ENCODE results near the gene BPIFA3. TPM values are rescaled to one million over a fixed set of nuclear protein-coding genes. Genes with fewer than 3 reads are reported as not detected.

BPIFA3 gene
- total RNA-seq, 1 donor from 2014 or later: not detected

DNA sequence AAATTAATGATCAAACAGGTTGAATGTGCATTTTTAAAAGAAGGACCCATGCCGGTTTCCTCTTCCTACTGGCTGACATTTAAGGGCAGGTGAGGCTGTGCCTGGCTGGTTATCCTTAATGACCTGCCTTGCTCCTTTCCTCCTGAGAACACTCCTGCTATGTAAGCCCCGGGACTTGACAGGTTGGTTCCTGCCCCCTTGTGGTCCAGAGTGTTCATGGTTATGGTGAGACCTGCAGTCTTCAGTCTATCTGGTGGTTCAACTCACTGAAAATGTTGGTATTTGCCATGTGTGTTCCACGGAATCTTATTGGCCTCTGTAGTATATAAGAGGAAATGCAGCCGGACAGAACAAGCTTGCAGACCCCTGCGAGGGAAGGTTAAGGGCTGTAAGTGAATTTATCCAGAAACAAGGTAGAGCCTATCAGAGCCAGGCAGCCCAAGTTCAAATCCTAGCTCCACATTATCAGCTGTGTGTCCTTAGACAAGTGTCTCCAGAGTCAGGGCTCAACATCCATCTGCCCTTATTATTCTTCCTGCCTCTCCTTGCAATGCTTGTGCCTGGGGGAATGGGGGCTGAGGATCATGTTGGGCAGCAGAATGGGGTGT, 5.2 kb upstream of the BPIFA3 start:
- no peak for DNase-seq (ENCODE audit: low read depth, low spot score)

DNA sequence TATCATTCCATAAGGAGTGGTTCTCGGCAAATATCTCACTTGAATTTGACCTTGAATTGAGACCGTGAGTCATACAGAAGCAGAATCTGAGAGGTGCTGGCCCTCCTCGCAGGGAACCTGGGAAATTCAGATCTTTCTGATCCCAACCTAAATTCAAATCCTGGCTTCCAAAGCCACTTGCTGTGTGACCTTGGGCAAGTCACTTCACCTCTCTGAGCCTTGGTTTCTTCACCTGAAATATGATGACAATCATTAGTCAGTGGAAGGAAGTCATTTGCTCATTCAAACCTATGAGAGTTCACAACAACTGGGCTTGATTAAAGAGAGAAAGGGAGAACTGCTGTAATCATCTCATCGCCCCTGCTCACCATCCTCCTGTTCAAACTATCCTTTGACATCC, 7.2 kb downstream of the BPIFA3 start:
- no peak for DNase-seq (ENCODE audit: low read depth, low spot score)

DNA sequence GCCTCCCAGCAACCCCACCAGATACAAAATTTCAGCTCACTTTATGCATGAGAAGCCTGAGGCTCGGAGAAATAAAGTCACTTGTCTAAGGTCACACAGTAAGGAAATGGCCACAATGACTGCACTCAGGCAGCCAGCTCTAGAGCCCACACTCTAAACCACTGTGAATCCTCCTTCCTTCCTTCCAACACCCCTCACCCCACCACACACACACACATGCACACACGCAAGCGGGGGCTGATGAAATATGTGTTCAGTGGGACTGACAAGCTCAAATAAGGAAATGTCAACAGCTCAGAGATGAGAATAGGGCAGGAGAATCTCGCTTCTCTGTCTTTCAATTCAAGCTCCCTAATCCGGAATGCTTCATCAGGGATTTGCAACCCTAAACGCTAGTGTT, 12.7 kb downstream of the BPIFA3 start:
- no peak for DNase-seq (ENCODE audit: low read depth, low spot score)

DNA sequence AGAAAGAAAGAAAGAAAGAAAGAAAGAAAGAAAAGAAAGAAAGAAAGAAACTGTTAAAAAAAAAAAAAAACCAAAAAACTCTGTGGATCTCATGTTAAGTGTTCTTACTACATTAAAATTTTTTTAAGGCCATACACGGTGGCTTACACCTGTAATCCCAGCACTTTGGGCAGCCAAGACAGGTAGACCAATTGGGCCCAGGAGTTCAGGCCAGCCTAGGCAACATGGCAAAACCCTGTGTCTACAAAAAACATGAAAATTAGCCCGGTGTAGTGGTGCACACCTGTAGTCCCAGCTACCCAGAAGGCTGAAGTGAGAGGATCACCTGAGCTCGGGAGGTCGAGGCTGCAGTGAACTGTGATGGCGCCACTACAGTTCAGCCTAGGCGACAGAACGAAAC, 14.1 kb downstream of the BPIFA3 start:
- no peak for DNase-seq (ENCODE audit: low read depth, low spot score)

DNA sequence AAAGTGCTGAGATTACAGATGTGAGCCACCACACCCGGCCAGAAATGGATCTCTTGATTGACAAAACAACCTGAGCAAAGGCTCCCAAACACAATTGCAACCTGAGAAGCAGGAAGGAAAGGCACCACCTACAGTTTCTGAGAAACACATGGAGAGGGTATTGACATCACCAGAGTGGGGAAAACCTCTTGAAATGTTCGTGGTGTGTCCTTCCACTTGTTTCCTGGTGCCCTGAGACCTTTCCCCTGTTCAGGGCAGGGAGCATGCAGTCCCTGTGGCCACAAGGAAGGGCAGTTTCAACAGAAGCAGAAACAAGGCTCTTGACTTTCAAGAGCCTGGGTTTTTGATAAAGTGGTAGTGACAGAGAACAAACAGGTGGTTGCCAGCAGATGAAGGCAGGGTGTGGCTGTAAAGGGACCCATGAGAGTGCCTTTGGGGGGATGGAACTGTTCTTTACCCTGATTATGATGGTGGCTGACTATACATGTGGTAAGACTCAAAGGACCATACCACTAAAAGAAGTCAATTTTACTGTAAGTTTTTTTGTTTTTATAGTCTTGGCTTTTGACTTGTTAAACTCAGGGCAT, 15.4 kb downstream of the BPIFA3 start:
- no peak for DNase-seq (ENCODE audit: low read depth, low spot score)

DNA sequence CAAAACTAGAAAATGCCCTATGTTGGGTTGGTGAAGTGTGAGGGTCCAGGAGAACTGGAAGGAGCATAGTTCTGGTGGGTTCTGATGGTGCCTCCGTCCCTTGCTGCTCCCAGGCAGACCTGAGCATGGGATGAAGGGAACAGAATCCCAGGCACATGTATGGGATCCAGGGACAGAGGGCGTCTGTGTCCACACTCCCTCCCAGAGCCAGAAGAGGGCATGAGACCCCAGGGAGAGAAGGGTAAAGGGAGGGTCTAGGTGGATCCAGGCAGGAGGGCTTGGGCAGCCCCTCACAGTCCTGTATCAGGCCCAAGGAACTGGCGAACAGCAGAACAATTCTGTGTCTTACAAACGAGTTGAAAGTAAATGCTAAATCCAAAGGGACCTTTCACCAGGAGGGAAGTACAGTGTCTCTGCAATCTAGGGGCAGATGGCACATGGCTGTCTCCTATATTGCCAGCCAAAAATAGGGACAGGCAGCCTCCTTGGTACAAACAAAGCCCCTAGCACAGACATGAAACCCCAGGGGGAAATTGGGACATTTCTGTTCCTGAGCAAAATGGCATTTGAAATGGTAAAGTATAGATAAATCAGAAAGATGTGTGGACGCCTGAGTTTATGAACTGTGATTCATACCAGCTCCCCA, 16.1 kb downstream of the BPIFA3 start:
- no peak for DNase-seq (ENCODE audit: low read depth, low spot score)

DNA sequence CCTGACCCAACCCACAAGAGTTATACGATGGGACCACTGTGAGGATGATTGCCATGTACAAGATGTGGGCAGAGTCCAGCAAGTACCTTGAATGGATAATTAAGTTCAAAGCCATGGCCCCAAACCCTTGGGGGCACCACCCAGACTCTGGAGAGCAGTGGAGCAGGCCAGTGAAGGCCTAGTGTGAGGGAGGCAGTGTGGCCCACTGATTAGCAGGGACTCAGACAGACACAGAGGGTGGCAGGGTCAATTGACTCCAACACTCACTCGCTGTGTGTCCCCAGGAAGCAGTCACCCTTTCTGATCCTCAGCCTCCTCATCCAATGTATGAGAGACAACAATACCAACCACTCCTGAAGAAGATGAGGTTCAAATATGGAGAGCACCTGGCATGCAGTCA, 16.9 kb downstream of the BPIFA3 start:
- DNase-seq (ENCODE audit: low read depth, low spot score): no peak

DNA sequence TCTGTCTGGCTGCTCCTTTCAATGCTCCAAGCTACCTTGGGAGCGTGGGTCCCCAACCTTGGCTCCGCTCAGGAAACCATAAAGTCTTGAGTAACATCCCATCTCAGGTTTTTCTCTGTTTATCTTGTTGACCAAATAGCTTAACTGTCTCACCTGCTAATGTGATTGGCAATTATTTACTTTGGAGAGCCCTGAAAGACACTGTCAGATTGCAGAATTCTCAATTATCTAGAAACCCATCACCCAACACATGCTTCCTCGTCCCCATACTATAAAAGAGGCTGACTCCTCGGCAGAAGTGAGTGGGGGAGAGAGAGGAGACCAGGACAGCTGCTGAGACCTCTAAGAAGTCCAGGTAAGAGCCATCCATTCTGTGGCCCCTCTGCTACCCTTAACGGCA, 18.5 kb downstream of the BPIFA3 start, which contains the start of gene BPIFA1:
Gene BPIFA1, plus strand, starts transcription at position 301 of the 400 bp plus-strand sequence. CDS start 1,716 bp downstream, outside the sequence.
- DNase-seq (ENCODE audit: low read depth, low spot score): no peak

DNA sequence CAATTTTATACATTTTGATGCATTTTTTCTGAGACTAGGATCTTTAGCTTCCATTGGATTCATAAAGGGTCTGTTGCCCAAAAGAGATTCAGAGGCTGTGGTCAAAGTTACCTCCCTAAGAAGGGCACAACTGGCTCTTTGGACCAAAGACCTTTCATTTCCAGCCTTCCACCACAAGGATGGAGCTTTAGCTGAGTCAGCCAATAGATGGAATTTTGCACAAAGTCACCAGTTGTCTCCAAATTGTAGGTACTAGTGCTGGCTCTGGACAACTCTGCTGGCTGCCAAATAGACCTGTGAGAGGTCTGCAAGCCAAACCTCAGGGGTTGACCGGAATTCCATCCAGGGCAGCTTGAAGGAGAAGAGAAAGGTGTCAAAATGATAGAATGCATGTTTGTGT, 19.2 kb downstream of the BPIFA3 start:
- no peak for DNase-seq (ENCODE audit: low read depth, low spot score)

DNA sequence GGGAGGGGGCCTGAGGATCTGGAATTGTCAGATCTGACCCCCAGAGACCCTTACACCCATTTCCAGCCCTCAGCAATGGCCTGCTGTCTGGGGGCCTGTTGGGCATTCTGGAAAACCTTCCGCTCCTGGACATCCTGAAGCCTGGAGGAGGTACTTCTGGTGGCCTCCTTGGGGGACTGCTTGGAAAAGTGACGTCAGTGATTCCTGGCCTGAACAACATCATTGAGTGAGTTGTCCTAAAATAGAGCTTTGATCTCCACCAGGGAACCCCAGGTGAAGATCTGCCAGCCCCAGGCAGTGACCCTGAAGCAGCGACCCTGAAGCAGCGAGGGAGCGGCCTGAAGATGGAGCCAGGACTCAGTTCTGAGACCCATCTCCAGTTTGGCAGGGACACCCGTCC, 20.8 kb downstream of the BPIFA3 start:
- DNase-seq (ENCODE audit: low read depth, low spot score): no peak

DNA sequence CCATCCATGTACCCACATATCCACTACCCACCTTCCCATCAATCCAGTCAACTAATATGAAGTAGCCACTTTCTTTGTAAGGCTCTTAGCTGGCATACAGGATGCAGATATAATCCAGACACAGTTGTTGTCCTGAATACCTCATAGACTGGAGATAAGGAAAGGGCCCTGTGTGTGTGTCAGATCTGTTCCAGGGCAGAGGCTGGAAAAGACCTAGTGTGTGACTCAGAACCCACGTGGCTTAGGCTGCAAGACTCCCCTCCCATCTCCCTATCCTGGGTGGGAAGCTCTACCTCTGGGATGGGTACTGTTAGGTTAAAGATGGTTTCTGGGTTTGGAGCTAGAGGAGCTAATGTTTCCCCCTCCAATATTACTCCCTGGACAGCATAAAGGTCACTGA, 22.3 kb downstream of the BPIFA3 start:
- DNase-seq (ENCODE audit: low read depth, low spot score): no peak

DNA sequence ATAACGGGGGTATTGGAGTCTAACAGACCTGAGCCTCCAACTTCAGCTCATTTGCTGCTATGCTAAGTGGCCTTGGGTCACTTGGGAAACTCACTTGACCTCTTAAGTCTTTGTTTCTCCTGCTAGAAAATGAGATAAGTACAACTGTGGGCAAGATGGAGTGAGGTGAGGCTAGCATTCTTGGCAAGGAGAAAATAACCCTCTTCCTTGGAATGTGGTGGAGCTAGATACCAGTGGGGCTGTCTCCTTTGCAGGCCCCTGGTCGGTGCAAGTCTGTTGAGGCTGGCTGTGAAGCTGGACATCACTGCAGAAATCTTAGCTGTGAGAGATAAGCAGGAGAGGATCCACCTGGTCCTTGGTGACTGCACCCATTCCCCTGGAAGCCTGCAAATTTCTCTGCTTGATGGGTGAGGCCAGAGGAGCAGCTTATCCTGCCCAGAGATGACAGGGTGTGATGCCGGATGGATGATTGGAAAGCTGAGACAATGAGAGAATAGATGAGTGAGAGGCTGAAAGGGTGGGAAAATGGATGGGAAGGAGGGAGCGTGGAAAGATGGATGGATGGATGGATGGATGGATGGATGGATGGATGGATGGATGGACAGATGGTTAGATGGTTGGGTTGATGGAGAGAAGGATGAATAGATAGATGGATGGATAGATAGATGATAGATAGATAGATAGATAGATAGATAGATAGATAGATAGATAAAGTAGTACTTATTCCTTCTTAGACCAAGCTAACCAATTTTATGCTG, 23.0 kb downstream of the BPIFA3 start:
- DNase-seq (ENCODE audit: low read depth, low spot score): no peak

DNA sequence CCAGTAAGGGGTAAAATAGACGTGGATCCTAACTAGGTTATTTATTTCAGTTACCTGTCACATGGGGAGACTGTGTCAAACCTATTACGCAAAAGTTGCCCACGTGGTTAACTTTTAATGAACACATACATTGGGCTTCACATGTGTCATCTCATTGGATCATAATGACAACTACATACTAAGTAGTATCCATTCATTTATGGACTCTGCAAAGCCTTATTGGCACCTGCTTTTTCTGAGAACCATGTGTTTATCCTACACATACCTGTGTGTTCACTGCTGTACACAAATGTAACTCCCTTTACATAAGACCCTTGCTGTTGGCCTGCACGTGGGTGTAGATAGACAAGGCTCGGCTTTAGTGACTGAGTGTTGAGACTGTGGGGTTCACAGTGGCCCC, 23.8 kb downstream of the BPIFA3 start:
- DNase-seq (ENCODE audit: low read depth, low spot score): no peak

DNA sequence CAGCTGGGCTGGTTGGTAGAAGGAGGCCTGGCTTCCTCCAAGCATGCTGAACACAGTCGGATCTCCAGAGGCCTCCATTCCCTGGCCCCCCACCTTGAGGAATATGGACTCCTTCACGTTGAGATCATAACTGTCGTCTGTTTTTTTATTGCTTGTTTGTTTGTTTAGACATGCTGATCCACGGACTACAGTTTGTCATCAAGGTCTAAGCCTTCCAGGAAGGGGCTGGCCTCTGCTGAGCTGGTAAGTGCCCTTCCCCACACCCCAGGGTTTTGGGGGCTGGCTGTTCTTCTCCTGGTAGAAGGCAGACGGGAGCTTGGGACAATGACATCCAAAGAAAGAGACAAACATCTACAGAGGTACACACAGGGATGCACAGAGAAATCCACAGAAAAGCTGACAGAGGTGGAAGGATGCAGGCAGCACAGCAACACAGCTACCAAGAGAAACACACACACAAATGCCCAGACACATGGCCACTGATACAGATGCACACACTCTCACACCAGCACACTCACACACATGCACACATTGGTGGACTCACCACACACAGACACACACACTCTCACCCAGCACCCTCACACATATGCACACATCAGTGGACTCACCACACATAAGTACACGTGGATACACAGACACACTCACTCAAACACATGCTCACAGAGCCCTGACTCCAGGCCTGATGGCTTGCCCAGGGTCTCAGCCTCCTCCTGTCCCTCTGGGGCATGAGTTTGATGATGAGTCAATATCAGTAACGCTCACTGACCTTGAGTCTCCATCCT, 25.4 kb downstream of the BPIFA3 start:
- no peak for DNase-seq (ENCODE audit: low read depth, low spot score)

DNA sequence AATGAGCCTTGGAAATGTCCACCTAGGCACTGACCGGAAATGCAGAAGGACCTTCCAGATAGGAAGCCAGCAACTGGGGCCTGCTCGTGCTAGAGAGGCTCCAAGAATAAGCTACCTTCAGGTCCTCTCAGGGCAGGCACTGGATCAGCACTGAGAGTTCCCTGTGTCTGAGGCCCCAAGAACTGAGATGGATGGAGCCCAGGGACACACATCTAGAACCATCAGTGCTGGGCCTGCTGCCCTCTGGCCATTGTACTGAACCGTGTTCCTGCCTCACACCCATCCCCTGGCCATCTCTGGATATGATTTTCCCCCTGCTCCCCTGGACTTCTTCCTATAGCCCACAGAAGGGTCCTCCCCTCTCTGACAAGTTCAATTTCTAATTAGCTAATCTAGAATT, 28.9 kb downstream of the BPIFA3 start:
- DNase-seq (ENCODE audit: low read depth, low spot score): no peak

DNA sequence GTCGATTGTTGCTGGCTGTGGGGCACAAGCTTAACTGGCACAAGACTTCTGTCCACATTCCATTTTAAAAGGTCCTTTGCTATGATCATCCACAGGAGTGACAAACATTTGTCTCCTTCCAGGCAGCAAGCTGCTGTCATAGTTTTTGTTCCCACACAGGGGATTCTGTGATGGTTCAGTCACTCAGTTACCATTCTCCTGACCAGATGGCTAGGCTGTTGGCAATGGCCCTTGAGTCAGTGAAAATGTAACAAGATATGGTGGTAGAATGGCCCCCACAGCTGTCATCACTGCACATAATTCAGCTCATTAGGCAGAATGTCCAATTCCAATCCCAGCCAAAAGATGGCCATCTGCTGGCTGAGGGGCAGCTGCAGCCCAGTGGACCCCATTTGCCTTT, 32.3 kb downstream of the BPIFA3 start:
- no peak for DNase-seq (ENCODE audit: low read depth, low spot score)

DNA sequence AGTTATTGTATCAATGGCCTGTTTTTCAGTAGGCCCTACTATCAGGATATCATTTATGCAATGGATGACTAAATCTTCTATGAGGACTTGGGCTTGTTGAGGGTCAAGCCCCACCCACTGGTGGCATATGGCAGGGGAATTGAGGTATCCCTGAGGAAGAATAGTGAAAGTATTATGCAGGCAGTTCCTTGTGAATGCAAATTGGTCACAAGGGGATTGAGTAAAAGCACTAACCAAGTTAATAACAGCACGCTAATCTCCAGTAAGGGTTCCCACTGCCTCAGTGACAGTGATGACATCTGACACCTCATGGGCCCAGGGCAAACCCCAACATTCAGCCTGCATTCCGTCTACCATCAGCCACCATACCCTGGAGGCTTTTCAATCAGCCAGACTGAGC, 33.5 kb downstream of the BPIFA3 start:
- no peak for DNase-seq (ENCODE audit: low read depth, low spot score)

DNA sequence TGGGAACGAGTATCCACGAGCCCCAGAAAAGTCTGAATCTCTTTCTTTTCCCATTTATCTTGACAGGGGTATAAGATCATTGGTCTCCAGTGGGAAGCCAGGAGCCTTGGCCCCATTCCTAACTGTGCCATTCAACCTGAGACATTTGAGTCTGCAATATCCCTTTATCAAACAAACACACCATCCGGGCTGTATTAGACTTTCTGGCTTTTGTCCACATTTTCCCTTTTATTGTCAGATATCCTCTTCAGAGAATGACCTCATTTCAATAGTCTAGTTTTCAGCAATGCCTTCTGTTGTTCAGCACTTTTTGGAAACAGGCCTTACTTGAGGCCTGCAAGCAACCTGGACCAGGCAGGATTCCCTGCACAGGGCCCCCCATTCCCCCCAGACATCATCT, 34.3 kb downstream of the BPIFA3 start:
- no peak for DNase-seq (ENCODE audit: low read depth, low spot score)

DNA sequence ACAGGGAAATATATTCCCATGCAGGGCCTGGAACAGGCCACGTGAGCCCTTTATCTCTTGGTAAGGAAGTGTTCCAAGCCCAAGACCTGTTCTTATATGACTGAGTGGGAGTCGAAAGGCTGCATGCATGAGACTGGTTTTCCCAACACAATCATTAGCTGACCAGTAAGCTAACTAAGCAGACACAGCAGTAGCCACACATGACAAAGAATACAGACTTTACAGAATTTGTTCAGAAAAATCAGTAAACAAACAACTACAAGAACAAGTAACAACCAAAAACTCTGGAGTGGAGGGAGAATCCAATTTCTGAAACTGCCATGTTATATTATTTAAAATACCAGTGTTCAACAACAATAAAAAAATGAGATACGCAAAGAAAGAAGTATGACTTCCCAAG, 35.3 kb downstream of the BPIFA3 start:
- DNase-seq (ENCODE audit: low read depth, low spot score): no peak

DNA sequence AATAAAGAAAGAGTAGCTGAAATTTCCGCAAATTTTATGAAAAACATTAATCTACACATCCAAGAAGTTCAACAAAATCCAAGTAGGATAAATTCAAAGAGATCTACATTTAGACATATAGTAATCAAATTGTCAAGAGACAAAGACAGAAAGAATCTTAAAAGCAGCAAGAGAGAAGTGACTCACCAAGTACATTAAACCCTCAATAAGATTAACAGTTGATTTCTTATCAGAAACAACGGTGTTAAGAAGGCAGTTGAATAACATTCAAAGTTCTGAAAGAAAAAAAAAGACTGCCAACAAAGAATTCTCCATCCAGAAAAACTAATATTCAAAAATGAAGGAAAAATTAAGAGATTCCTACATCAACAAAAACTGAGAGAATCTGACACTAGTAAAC, 37.9 kb downstream of the BPIFA3 start:
- DNase-seq (ENCODE audit: low read depth, low spot score): no peak

DNA sequence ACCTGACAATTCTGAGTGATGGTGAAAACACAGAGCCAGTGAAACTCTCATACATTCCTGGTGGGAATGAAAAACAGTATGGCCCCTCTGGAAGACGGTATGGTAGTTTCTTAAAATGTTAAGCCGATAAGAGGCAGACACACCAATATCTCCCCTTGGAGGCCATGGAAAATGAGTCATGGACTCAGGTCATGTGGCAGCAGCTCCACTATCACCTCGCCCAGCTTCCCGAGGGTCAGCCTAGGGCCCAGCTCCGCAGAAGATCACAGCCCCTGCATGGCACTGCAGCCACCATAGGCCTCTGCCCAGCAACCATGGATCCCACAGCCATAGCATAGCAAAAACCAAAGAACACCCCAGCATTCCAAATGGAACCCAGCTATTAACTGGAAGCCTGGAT, 40.1 kb downstream of the BPIFA3 start:
- DNase-seq (ENCODE audit: low read depth, low spot score): no peak

DNA sequence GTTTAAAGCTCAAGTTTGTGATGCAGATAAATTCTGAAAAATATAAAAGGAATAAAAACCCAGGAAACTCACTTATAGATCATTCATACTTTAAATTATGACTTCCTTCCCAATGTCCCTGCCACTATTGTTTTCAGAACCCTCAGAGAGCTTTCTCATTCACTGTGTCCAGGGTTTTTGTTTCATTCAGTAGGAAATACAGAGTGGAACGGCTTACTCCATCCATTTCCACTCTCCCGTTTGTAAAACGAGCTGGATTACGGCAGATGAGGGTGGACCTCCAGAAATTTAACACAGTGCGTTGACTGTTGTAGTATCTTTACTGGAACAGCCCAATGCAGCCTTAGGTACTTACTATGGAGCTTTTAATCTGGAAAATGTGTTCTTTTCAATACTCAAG, 42.2 kb downstream of the BPIFA3 start:
- DNase-seq (ENCODE audit: low read depth, low spot score): no peak

Data from pulmonary artery endothelial cell (primary cell).